Right kidney (tissue), 1 donor: Measurements from ENCODE around the gene SAMD13.

Source experiments
- DNase-seq: peaks from one replicate; pipeline ENCODE4 v3.0.0-alpha.2; 2016

SAMD13 gene

DNA sequence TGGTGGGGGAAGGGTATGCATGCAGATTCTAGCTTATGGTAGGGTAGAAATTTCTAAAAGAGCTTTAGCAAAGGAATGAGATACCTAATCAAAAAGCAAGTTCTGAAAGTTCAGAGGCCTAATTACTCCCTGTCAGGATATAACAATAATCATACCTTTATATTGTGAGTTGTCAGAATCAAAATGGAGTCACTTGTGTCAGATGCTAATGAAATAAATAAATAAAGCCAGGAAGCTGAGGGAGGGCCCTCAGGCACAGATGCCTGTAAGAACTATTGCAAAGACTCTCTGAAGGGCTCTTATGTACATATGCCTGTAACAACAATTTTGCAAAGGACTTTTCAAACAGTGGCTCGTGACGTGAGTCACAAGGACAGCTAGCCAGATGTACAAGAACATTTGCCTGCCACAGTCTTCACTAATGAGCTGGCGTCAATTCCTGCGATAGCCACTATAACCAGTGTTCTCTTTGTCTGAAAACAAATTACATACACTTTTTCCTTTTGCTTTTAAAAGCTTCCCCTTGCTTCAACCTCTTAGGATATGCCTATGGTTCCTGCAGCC, 69.4 kb downstream of the SAMD13 start:
- DNase-seq, result no peak

- no peak for DNase-seq
These were observed 72.1 kb downstream of the SAMD13 start for GRCh38 chr1:84373436-84374141.

- no peak for DNase-seq
These were observed 73.6 kb downstream of the SAMD13 start for GRCh38 chr1:84374991-84375696.

DNA sequence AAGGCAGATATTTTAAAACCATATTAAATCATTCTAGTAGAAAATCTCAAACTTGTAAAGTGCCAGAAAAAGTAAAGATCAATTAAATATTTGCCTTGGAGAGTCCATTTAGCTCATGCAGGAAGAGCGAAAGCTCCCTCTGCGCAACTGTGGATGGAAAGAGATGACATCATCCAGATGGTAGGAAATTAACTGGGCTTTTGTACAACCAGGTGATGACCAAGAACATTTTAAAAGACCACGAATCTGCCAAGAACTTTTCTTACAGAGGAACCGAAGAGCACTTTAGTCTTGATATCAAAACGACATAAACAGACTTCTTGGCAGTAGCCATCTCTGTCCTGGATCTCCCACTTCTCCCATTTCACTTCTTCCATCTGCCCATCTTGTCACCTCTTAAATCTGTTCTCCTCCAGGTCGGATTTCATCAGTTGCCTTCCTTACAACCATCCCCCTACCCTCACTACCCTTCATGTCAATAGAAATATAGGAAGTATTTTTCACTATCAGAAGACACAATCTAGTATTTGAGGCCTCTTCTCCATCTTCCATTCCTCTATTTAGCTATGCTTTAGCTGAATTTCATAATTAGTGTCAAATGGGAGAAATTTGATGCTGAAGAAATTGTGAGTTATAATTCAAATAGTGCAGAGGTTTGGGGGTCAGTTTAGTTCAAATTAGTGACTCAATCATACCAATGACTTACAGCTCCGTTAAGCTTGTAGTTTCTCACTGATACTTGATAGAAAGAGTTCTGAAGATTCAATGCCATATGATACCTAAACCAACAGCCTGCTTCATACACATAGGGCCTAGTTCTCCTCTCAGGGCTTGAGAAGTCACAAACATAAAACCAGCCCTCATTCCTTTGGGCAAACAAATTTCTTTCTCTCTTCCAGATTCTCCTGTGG, 74.7 kb downstream of the SAMD13 start:
- DNase-seq, result no peak

DNA sequence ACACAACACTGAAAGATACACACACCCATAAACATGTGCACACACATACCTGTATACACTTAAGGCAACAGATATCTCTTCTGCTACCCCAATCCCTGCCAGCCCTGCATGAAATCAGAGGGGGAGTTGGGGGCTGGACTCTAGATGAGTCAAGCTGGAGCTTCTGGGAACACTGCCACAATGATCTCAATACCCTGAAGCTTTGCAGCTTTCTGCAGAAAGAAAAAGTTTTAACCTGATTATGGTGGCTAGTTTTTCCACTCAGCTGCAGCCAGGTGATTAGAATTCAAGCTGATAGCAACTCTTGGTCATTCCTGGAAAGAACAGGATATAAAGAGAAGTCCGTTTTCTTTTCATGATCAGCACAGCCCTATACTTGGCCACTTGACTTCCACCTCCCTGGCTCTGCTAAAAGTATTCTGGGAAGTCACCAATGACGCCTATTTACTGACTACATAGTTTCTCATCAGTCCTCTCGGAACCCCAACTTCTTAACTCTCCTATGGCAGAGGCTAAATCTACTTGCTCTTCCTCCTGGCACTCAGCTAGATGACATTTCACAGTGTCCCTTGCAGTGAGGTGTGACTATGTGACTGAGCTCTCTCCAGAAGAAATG, 76.1 kb downstream of the SAMD13 start:
- no peak for DNase-seq

GRCh38 chr1:84379138-84379916, 77.8 kb downstream of the SAMD13 start:
- no peak for DNase-seq

DNA sequence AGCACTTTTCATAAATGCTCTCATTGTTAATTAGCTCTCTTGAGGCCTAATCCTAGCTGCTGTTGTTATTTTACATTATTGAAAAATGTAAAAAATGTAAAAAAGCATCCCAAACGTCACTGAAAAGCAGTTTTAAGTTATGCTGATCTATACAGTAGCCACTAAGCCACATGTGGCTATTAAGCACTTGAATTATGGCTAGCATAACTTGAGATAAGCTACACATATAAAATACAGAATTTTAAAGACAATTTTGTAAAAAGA, 78.3 kb downstream of the SAMD13 start:
- DNase-seq, result no peak

GRCh38 chr1:84382127-84382526, 80.6 kb downstream of the SAMD13 start:
- DNase-seq, result no peak

GRCh38 chr1:84385347-84385746, 83.8 kb downstream of the SAMD13 start:
- no peak for DNase-seq

DNA sequence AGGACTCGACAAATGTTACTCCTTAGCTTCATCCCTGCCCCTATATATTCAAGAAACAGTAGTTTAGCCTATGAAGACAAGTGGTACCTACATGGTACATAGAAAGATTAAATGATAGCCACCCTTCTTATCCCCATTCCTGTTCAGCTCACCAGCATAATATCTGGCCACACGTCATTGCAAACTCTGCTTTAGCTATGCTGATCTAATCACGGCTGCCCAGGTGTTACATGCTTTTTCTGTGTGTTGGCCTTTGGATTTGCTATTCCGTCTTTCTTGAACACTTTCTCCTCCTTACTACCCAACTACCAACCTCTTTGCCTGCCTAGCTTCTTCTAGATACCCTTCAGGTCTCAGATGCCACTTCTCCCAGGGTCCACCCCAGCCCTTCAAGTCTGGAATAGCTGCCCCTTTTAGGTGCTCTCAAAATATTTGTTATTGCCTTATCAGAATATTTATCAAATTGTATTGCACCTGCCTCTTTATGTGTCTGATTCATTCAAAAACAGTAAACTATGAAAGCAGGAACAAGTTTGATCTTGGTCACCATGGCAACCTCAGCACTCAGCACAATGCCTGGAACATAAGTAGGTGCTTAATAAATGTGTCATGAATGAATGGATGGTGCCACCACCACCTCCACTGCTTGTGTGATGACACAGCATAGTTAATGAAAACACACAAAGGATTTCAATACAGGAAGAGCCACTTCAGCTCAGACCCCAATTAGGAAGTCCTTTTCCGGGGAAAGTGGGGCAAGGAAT, 85.4 kb downstream of the SAMD13 start:
- no peak for DNase-seq

- DNase-seq, result no peak
These were observed 86.1 kb downstream of the SAMD13 start for GRCh38 chr1:84387480-84388163.

DNA sequence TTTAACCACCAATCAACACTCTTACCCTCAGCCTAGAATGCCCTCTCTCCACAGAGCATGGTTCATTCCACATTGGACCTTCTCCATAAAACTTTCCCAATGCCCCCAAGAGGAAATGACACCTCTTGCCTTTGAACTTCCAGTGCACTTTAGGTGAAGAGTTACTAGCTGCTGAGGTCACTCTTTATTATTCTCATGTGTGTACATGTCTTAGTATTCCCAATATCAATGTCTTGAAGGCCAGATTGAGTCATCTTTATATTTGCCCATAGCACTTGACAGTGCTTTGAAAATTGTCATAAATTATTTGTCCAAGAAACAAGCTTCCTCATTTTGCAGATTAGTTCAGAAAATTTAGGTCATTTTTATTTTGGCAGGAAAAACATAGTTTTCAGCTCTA, 88.7 kb downstream of the SAMD13 start:
- no peak for DNase-seq

DNA sequence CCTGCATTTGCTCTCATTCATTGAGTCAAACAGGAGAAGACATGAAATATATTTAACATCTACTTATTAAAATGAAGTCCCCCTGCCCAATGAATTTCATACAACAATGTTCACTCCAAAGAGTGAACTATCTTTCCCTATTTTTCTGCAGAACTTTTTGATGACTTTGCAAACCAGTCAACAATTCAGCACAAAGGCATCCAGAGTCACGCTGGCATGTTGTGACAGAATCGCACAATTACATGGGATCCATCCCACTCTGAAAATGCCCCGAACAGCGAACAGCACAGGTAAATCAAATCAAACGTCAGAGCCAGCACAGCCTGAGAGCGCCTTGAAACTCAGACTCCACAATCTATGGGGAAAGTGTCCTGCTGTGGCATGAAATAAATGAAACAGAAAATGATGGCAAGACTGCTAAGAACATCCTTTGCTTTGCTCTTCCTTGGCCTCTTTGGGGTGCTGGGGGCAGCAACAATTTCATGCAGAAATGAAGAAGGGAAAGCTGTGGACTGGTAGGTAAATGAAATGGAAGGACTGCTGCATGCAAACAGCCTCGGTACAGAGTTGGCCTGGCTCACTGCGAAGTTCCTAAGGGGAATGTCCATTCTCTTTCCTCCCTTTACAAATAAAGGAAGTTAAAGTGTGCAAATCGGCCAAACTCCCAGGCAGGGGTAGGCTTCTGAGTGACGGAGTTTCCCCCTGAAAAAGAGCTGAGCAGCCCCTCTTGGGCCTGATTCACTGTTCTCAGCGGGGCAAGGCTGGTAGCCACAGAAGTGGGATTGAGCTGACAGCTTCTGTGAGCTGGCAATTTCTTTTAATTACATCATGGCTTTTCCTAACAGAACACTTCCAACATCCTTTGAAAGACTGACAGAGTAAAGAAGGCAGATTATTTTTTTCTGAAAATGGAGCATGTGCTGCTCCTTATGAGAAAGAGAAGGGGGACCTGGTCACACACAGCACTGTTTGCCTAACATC, 97.0 kb downstream of the SAMD13 start, which contains the start of gene DNASE2B:
TSS of gene DNASE2B (plus strand) at position 310 of the 981 bp plus-strand sequence. CDS start at position 391, 81 bp downstream.
- DNase-seq, result no peak
